GM12875 (cell line): ENCODE measurements around the gene RPS28.
"Not testable (repeated sequence)": the region's sequence is repeated elsewhere in the genome, so short reads cannot be mapped to it uniquely, and the experiment has no call there.

Source experiments
- H3K4me3 ChIP-seq: one replicate; pipeline ENCODE4 v1.5.1; 2011; ENCODE audit warnings: low read depth, low read length, control low read depth
- TF ChIP-seq, protein P1 (sequence below): IDR thresholded peaks from 2 replicates; pipeline ENCODE4 v1.5.1; 2011; ENCODE audit warnings: low read depth, mild to moderate bottlenecking, control low read depth, inconsistent platforms, low read length, moderate library complexity, borderline replicate concordance; ENCODE audit not compliant: insufficient read depth

RPS28 gene

GRCh38 chr19:8340341-8341096 is 19.2 kb downstream of the RPS28 start:
- TF ChIP-seq, protein P1, sequence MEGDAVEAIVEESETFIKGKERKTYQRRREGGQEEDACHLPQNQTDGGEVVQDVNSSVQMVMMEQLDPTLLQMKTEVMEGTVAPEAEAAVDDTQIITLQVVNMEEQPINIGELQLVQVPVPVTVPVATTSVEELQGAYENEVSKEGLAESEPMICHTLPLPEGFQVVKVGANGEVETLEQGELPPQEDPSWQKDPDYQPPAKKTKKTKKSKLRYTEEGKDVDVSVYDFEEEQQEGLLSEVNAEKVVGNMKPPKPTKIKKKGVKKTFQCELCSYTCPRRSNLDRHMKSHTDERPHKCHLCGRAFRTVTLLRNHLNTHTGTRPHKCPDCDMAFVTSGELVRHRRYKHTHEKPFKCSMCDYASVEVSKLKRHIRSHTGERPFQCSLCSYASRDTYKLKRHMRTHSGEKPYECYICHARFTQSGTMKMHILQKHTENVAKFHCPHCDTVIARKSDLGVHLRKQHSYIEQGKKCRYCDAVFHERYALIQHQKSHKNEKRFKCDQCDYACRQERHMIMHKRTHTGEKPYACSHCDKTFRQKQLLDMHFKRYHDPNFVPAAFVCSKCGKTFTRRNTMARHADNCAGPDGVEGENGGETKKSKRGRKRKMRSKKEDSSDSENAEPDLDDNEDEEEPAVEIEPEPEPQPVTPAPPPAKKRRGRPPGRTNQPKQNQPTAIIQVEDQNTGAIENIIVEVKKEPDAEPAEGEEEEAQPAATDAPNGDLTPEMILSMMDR: 0 out of 2 replicates have a peak, but pooled peaks have one; percentile 19
- no peak overlapping the region for H3K4me3 ChIP-seq

- not testable (repeated sequence) for H3K4me3 ChIP-seq
Observed at GRCh38 chr19:8341504-8341903, 20.2 kb downstream of the RPS28 start.

DNA sequence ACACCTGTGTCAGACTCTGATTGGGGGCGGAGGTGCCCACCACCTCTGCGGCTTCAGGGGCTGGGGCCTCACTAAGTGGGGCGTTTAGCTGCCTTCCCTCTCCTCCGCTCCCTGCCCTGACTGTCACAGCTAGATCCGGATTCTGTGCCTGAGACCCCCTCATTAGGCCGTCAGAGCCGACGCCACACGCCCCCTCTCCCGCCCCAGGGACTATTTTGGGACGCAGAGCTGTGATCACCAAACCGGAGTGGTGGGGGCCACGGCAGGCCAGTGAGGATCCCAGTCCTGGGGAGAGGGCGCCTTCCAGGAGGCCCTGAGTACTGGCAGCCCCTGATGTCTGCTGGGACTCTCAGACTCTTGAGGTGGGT is 21.0 kb downstream of the RPS28 start:
- TF ChIP-seq, protein P1: no peak

DNA sequence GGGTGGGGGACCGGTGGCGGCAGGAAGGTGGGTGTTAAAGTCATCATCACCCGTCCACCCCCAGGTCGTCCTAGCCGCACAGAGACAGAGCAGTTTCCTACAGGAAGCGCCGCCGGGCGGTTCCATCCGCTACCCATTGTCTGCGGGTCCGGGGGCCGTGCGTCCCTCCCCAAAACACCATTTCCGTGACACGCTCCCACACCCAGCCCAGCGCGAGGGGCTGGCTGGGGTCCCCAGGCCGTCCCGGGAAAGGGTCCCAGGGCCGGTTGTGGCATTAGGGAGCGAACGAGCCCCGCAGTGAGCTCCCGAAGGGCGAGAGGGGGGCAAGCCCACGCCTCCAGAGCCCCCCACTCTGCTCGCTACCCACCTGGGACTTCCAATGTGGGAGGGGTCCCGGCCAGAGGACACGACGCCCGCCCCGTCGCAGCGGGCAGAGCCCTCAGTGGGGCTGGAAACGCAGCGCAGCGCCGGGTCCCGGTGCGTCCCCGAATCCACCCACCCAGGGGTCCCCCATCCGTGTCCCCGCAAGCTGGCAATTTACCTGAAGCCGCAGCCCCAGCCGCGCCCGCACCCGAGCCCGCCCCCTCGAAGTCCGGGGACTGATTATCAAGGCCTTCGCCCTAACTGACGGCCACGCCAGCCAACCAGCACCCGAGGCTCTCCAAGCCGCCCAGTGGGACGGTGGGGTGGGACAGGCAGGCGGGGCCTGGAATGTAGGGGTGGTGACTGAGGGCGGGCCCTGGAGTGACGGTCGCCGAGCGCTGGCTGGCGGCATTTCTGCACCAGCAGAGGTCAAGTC is 21.6 kb downstream of the RPS28 start, which contains the start of gene KANK3:
TSS of gene KANK3 (minus strand) at position 579 of the 799 bp plus-strand sequence. CDS start 5,434 bp downstream, outside the sequence.
- peak within 1 kb of the TSS; percentile 26 for H3K4me3 ChIP-seq

More for the DNA sequence above, 21.0 kb downstream of the RPS28 start:
- H3K4me3 ChIP-seq: no peak overlapping the region

GRCh38 chr19:8343483-8343844 is 22.2 kb downstream of the RPS28 start:
- TF ChIP-seq, protein P1: no peak
- H3K4me3 ChIP-seq: peak overlapping the region; percentile 26

More for the DNA sequence above, 21.6 kb downstream of the RPS28 start, which contains the start of gene KANK3:
- TF ChIP-seq, protein P1: no peak

- not testable (repeated sequence) for H3K4me3 ChIP-seq
Observed at GRCh38 chr19:8349629-8350372, 28.5 kb downstream of the RPS28 start.

DNA sequence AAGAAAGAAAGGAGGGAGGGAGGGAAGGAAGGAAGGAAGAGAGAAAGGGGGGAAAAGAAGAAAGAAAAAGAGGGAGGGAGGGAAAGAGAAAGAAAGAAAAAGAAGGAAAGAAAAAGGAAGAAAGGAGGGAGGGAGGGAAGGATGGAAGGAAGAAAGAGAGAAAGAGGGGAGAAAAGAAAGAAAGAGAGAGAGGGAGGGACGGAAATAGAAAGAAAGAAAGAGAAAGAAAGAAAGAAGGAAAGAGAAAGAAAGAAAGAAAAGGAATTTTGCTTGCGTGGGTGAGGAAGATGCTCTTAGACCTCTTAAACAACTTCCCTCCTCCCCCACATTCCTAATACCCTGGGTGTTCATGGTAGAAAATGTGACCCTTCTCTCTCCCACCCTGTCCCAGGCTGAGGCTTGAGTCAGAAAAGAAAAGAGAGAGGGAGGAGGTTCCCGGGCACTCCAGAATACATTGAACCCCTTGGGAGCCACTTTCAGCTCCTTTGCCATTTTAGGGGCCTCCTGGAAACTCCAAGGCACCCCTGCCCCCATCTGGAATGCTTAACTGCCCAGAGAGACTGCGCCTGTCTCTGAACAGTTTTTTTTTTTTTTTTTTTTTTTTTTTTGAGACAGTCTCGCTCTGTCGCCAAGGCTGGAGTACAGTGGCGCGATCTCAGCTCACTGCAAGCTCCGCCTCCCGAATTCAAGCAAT is 31.0 kb downstream of the RPS28 start:
- TF ChIP-seq, protein P1: no peak
- H3K4me3 ChIP-seq: no peak overlapping the region

GRCh38 chr19:8352845-8353244 is 31.5 kb downstream of the RPS28 start:
- not testable (repeated sequence) for H3K4me3 ChIP-seq
